GM21786 (cell line): ENCODE data around the gene SIGLEC8.
"Not testable (repeated sequence)": the region's sequence is repeated elsewhere in the genome, so short reads cannot be mapped to it uniquely, and the experiment has no call there.

ENCODE experiments used
- ATAC-seq: cut with Tn5 transposase; IDR thresholded peaks from one replicate; pipeline ENCODE4 v1.9.1; 2021; ENCODE audit not compliant: unreplicated experiment

The SIGLEC8 gene

DNA sequence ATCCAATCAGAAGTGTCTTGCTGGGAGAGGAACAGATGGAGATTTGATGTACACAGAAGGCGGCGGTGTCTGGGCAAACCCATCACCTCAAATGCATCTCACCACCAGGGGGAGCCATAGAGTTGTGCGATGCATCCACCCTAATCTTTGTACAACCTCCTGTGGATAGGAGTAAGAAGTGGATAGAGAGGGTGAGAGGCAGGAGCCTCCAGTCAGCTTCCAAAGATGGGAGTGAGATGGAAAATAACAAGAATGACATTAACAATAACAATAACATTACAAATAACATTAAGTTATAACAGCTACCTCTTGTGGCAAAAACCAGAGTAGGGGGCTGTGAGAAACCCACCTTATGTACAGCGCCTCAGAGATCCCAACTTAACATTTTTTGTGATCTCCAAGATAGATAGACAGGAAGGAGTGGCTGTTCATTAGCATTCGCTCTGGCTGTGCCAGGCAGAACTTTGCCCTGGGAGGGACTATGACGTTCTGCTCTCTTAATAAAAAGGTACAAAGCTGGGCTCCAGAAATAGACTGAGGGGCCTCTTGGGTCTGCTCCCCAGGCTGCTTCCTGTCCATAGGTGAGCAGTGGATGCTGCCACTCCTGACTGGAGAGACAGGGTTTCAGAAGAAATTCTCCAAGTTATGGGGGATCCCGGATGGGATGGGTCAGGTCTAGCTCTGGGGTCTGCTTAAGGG, 14.9 kb upstream of the SIGLEC8 start:
- no peak for ATAC-seq

DNA sequence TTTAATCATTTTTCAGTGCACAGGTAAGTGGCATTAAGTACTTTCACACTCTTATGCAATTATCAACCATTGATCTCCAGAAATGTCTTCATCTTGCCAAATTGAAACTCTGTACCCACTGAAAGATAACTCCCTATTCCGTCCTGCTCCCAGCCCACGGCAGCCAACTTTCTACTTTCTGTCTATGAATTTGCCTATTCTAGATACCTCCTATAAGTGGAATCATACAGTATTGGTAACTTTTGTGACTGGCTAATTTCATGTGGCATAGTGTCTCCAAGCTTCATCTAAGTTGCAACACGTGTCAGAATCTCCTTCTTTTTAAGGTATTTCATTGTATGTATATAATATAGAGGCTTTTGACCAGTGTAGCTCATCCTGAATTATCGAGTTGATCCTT, 14.4 kb upstream of the SIGLEC8 start:
- ATAC-seq, result no peak

DNA sequence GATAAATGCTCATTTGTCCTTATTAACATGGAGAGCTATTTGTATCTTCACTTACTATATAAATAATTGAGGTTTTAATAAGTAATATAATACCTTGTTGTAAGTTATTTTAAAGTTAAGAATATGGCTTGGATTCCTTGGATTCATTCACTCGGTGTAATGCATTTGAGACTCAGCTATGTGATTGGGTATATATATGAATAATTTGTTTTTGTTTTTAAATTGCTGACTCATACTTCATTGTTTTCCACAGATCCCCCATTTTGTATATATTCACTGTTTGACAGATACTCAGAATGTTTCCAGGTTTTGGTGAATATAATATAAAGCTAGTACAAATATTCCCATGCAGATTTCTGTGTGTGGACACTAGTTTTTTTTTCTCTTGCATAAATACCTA, 13.3 kb upstream of the SIGLEC8 start:
- ATAC-seq, result no peak

DNA sequence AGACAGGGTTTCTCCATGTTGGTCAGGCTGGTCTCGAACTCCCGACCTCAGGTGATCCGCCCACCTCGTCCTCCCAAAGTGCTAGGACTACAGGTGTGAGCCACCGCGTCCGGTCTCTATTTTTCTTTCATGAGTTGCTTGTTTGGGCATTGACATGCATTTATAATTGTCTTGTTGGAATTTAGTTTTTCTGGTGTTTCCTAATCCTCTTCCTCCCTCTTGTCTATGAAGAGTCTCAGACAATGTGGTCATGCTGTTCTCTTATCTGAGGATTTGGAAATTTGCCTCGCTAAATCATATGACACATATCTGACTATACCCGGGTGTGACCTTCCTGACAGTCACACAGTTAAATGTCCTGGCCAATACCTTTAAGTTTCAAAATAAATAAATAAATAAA, 12.7 kb upstream of the SIGLEC8 start:
- ATAC-seq, result no peak

DNA sequence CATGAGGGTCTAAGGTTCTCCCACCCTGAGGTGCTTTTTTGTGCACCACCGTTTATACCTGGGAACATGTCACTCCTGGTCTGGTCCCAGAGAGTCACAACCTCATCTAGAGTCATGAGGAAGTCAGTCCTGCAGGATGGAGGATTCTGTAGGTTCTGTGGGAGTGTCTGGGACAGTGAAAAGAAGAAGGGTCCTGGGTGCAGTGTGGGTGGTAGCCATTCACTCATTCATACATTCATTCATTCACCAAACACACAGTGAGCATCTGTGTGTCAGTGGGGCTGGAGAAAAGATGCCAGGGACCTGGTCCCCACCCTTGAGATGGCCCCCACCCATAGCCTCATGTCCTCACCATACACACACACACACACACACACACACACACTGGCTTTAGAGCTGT, 11.4 kb upstream of the SIGLEC8 start:
- no peak for ATAC-seq

DNA sequence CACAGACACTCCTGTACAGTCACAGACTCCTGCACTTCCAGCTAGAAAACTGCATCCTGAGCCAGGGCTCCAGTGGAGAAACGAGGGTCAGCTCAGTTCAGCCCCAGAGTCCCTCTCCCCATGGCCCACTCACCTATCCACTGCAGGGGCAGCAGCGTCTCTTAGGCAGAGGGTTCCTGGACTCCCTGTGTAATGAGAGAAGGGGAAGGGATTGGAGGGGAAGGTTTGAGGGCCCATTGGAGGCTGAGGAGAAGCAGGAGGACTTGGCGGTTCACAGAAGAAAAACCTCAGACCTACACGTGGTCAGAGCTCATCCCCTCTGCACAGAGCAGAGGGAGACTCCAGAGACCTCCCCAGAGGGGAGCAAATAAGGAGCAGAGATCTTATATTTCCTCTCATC, 10.9 kb upstream of the SIGLEC8 start:
- no peak for ATAC-seq

DNA sequence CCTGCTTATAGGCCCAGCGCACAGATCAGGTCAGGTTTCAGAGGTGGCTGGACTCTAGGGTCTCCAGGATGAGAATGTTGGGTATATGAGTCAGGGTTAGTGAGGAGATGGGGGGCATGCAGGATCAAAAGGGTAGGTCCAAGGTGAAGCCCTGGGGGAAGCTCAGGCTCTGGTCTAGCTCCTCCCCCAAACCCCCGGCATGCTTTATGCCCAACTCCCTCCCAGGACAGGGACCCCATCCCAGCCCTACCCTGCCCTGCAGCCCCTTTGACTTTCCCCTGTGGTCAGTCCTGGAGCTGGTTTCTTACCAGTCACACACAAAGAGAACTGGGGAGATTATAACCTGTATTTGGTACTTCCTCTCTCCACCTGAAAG, 10.3 kb upstream of the SIGLEC8 start:
- no peak for ATAC-seq

DNA sequence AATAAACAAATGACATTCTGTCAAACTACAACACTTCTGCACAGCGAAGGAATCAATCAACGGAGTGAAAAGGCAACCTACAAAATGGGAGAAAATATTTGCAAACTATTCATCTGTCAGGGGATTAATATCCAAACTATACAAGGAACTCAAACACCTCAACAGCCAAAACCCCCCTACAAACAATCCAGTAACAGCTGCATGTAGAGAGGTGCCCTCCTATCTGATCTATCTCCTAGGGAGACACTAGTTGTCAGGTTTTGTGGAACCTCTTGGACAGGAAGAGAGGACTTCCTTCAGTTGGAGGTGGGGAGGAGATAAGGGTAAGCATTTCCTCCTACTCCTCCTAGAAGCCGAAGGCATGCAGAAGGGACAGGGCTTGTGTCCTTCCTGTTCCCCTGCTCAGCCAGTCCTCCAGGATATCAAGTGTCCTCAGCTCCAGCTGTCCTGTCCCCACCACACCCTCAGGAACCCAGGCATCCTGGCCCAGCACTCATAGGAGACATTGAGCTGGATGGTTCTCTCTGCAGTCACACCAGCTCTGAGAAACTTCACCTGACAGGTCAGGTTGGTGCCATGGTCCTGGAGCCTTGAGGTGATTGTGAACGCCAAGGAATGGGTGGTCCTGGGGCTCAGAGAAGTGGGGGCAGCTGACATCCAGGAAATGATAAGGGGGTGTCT, 9.8 kb upstream of the SIGLEC8 start:
- ATAC-seq, result no peak

DNA sequence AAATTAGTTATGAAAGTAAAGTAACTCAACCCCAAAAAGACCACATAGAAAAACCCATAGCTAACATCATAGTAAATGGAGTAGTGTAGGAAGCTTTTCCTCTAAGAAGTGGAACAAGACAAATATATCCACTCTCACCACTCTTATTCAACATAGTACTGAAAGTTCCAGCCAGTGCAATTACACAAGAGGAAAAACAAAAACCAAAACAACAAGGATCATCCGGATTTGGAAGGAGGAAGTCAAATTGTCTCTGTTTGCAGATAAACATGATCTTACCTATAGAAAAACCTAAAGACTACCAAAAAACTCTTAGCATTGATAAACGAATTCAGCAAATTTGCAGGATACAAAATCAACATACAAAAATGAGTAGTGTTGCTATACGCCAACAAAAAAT, 8.5 kb upstream of the SIGLEC8 start:
- ATAC-seq, result no peak

DNA sequence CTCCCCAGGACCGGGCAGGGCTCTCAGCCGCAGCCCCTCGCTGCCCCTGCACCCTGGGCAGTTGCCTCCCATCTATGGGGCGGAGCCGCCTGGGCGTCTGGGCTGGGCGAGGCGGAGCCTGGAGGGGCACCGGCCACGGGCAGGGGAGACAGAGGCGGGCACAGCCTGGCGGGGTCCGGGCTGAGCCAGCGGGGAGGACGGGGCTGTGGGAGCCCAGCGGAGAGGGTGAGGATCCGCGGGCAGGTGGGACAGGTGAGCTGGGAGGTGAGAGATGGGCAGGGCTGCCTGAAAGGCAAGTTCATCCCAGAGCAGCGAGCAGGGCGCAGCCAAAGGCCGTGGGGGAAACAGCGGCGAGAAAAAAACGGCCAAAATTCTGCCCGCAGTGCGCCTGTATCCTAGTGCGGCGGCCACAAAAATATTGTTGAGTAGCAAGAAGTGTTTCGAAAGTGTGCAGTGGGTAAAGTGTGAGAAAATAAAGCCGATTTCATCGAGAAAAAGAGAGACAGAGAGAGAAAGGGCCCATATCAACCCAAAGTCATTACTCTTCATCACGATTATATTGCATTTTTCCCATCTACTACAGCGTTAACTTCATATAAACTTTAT, 5.8 kb upstream of the SIGLEC8 start:
- ATAC-seq, result not testable (repeated sequence)

DNA sequence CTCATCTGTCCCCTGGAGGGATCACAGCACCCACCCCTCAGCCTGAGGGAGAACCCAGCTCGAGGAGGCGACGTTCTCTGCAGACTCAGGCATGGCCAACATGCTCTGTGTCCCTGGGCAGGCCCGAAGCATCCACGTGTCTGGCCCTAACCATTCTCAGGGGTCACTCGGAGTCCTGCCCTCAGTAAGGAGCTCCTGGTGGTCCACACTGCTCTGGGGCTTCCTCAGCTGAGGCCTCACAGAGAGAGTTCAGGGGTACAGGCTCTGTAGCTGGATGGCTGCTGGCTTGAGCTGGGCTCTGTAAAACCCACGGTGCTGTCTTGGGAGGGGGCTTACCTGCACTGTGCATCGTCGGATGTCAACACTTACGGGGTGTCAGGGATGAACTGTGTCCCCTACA, 4.4 kb upstream of the SIGLEC8 start:
- ATAC-seq, result no peak

DNA sequence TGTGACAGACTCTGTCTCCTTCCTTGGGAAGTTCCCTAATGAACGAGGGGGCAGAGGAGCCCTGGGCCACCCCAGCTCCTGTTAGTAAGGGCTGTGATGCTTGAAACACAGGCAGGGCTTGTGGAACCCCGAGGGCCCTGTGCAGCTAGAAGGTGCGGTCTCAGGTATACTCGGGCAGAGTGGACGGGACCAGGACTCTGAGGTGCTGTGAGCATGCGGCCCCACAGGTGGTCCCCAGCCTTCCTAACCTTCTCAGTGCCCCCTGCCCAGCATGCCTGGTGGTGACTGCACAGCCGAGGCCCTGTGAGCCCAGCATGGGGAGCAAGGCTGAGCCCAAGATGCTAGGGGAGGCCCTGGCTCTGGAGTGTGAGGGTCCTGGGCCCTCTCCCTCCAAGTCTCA, 4.0 kb upstream of the SIGLEC8 start:
- ATAC-seq, result no peak

DNA sequence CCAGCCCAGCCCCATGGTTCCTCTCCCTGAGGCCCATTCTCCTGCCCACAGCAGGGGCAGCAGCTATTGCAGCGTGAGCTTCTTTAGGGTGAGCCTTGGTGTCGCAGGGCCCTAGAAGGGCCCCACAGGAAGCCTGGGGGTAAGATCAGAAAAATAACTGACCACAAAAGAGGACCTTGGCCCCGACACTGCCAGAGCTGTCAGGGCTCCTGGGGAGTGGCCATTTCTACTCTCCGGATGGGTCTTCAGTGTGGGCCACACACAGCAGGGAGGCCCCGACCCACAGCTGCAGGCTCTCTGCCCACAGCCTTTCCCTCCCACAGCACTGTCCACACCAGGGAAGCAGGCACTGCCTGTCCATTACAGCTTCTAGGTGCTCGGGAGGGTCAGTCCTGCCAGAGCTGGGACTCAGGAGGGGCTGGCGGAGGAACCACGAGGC, 3.5 kb upstream of the SIGLEC8 start:
- ATAC-seq, result no peak

DNA sequence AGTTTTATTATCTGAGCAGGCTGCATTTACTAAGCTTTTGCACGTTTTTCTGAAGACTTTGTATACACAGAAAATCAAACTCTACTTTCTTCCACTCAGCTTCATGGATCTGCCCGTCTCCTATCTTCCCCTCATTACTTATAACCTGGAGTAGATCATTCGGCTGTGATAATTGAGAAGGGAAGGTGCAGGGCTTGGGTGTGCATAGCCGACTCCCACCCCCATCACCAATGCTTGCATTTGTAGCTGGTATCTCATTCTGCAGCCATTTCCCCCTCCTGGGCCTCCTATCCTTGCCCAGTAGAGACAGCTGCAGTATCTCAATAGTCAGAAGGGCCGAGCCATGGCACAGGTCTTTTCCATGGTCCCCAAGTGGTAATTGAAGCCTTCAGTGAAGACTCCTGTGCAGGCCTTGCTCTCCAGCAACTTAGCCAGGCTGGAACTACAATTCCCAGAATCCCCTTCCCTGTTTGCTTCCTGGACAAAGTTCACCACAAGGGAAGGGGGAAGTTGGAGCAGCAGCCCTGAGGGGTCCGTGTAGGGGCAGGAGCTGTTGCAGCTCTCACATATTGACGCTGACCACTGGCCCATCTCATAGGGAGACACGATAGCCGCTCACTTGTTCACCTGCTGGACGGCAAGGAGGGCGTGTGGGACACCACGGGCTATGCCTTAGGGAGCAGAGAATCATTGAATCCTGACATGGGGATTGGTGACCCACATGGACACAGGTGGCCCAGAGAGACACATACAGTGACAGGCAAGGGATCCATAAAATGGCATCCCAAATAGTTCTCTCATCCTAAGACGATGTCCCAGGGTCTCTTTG, 2.1 kb upstream of the SIGLEC8 start:
- no peak for ATAC-seq

DNA sequence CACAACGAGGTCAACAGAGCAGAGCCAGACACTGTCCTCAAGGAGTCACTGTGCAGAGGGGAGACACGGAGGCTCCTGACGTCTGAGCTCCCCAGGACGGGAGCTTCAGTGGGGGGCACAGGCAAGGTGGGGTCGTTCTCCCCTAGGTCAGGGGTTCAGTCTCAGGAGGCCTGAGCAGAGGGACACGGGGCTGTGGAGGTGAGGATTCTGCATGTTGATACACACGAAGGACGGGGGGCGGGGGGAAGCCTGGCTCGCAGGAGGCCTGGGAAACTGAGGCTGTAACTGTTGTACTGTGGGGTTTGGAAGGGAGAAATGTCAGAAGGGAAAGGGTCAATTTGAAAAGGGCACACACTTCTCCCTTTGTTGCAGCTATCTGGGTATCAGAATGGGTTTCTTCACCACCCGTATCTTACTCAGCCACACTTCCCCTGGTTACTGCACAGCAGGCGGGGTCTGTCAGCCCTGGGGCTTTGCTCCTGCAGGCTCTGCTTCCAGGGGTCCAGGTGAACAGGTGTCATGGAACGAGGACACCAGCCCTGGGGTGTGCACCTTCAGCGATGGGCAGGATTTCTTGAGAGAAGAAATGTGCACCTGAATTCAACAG, 748 bp upstream of the SIGLEC8 start:
- no peak for ATAC-seq

DNA sequence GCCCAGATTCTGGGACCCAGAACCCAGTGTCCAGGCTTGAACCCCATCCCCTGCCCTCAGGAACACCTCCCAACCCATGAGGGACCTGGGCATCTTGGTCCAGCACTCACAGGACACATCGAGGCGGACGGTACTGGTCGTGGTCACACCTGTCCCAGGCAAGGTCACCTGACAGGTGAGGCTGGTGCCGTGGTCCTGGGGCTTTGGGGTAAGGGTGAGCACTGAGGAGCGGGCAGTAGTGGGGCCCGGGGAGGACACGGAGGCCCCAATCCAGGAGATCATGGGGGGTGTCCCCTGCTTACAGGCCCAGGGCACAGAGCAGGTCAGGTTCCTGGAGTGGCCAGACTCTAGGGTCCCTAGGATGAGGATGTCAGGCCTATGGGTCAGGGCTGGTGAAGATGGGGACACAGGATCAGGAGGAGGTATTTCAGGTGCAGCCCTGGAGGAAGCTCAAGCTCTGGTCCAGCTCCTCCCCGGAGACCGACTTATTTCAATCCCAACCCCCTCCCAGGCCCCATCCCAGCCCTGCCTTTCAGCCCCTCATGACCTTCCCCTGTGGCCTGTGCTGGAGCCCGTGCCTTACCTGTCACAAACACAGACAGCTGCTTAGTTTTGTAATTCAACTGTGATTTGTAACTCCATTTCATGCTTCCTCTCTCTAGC, 772 bp downstream of the SIGLEC8 start:
- ATAC-seq, result no peak

DNA sequence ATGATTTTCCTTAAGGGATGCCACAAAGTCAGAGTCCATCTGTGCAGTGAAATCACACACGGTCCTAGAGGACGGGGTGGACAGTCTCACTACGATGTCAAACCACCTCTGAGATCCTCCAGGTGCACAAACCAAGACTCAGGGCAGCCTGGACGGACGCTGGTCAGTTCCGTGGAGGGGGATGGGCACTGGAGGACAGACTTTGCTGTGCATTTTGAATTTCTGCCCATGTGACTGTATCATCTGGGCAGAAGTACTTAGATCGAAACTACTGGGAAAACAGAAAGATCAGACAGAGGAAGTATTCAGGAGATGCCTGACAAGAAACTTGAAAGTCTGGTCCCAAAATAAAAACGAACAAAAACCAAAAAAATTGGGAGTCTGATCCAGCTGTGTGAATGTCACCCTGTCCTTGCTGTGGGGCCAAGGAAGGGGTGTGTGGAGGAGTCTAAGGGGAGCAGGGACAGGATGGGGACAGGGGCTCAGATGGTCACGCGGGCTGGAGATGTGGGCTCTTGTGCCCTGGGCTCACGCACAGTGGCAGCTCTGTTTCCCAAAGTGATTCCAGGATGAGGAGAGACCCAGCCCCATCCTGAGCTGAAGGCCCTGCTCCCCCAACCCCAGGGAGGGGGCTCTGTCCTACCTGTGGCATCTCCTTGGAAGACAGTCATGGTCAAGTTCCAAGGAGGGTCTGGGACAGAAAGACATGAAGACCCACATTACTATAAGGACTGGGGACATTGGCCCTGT, 1.5 kb downstream of the SIGLEC8 start:
- no peak for ATAC-seq

DNA sequence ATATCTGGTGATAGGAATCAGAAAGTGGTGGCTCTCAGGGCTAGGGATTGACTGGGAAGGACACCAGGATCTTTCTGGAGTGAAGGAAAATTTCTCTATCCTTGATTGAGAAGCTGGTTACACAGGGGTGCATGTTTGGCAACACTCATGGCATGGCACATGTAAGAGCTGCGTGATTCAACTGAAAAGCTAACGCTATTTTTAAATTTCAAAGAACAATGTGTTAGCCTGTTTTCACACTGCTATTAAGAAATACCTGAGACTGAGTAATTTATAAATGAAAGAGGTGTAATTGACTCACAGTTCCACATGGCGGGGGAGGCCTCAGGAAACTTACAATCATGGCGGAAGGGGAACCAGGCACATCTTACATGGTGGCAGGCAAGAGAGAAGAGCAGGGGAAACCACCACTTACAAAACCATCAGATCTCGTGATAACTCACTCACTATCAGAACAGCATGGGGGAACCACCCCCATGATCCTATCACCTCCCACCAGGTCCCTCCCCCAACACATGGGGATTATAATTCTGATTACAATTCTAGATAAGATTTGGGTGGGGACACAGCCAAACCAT, 7.4 kb downstream of the SIGLEC8 start:
- no peak for ATAC-seq

DNA sequence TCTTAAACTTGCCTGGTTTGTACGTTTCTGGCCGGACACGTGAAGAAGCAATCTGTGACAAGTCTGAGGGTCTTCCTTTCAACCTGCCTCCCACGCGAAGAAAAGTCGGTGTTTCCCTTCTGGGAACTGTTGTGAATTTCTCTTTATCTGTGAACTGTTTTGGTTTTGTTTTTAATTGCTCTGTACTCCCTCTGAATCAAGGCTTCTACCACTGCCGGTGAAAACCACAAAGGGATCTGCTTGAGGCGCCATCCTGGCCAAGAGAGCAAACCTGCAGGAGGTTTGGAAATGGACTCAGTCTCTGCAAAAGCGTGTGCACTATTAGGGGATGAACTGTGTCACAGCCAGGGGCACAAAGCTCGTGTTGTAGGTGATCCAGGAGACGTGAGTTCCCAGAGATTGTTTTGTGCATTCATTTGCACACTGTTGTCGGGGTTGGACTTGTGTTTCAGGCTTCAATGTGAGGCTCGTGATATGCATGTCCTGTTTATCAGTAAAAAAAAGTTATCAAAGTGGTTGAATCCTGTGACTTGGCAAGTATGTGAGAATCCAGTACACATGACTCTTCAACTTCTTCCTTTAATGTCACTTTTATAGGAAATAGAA, 9.7 kb downstream of the SIGLEC8 start:
- no peak for ATAC-seq
